T-cell (primary cell): Measurements from ENCODE around the gene KMT2E. TPM values are rescaled to one million over a fixed set of nuclear protein-coding genes. Genes with fewer than 3 reads are reported as not detected.
A peak's percentile ranks its signal among the peaks of the same experiment; 100 is the strongest.

Experiments used
- ATAC-seq, 4 experiments: fragments of 200-7000 bp in 3 of 4; fragments of 150-1000 bp in 1 of 4; cut with Tn5 transposase; replicated peaks in 1 of 4; 1 replicate in 3 of 4; 2 replicates in 1 of 4; pipeline ENCODE4 v1.10.0; 2021; ENCODE audit warnings: moderate library complexity in 3 of 4, mild to moderate bottlenecking in 2 of 4, moderate number of reproducible peaks in 1 of 4
- CTCF ChIA-PET, 2 donors: fragments of 300-600 bp; sonication (Branson Sonifier 250); formaldehyde crosslinking; loops; one replicate each; lab custom pipeline; 2022; ENCODE audit warnings: antibody characterized with exemption in 2 of 2; lab: Charles Lee
- POLR2A ChIA-PET, 2 donors: fragments of 300-600 bp; sonication (Branson Sonifier 250); formaldehyde crosslinking; loops; one replicate each; lab custom pipeline; 2022; ENCODE audit warnings: antibody characterized with exemption in 2 of 2; lab: Charles Lee
- DNase-seq, 35 experiments: peaks; one replicate each; pipeline versions ENCODE4 v3.0.0 to v3.0.0-alpha.2; 2013 to 2023
- H3K27ac ChIP-seq: one replicate; pipeline ENCODE4 v1.5.1; 2013; ENCODE audit warnings: low read length
- H3K27me3 ChIP-seq, 2 experiments: replicated peaks in 1 of 2; 1 replicate in 1 of 2; 2 replicates in 1 of 2; pipeline versions ENCODE4 v1.6.1 to v1.7.0; 2013; ENCODE audit warnings: low read length in 1 of 2, mixed read lengths in 1 of 2; ENCODE audit not compliant: control insufficient read depth in 2 of 2, insufficient read depth in 2 of 2; ENCODE audit errors: extremely low read depth in 1 of 2
- H3K36me3 ChIP-seq, 2 donors: 1 replicate in 1 of 2; 2 replicates in 1 of 2; pipeline versions ENCODE4 v1.6.1 to v1.7.0; 2013; ENCODE audit warnings: low read length in 1 of 2; ENCODE audit not compliant: control insufficient read depth in 2 of 2, insufficient read depth in 1 of 2; ENCODE audit errors: extremely low read depth in 1 of 2
- H3K4me1 ChIP-seq, 2 experiments: 1 replicate in 1 of 2; 2 replicates in 1 of 2; pipeline versions ENCODE4 v1.6.1 to v1.7.0; 2013; ENCODE audit warnings: low read length in 2 of 2, mixed read lengths in 1 of 2; ENCODE audit not compliant: insufficient read depth in 2 of 2, control insufficient read depth in 1 of 2; ENCODE audit errors: extremely low read depth in 1 of 2
- H3K4me3 ChIP-seq, 2 donors: 1 replicate in 1 of 2; 2 replicates in 1 of 2; pipeline versions ENCODE4 v1.5.1 to v1.7.0; 2013; ENCODE audit warnings: mild to moderate bottlenecking in 2 of 2, low read length in 1 of 2, moderate library complexity in 1 of 2; ENCODE audit not compliant: control insufficient read depth in 1 of 2; ENCODE audit errors: extremely low read depth in 1 of 2
- H3K9me3 ChIP-seq: 2 replicates; pipeline ENCODE4 v1.7.0; 2013
- H3K27ac Mint-ChIP-seq, 2 donors: one replicate each; pipeline ENCODE4 v1.8.0; 2020 to 2021; ENCODE audit warnings: mild to moderate bottlenecking in 2 of 2, mixed read lengths in 2 of 2
- H3K27me3 Mint-ChIP-seq, 2 donors: one replicate each; pipeline ENCODE4 v1.8.0; 2021 to 2022; ENCODE audit warnings: mixed read lengths in 2 of 2
- H3K36me3 Mint-ChIP-seq: one replicate; pipeline ENCODE4 v1.8.0; 2021; ENCODE audit warnings: mixed read lengths
- H3K4me1 Mint-ChIP-seq, 3 donors: one replicate each; pipeline ENCODE4 v1.8.0; 2020 to 2022; ENCODE audit warnings: mixed read lengths in 3 of 3, mild to moderate bottlenecking in 1 of 3
- H3K4me3 Mint-ChIP-seq, 3 donors: one replicate each; pipeline ENCODE4 v1.8.0; 2020 to 2022; ENCODE audit warnings: mild to moderate bottlenecking in 3 of 3, mixed read lengths in 3 of 3, moderate library complexity in 3 of 3
- H3K9me3 Mint-ChIP-seq, 3 donors: one replicate each; pipeline ENCODE4 v1.8.0; 2020 to 2022; ENCODE audit warnings: mixed read lengths in 3 of 3
- WGBS: methylation state at CpG from one replicate; pipeline ENCODE4 v1.1.5; 2013; ENCODE audit warnings: missing lambda C conversion rate; ENCODE audit not compliant: insufficient coverage; 5-methylcytosine and 5-hydroxymethylcytosine counted together
- total RNA-seq, 35 experiments: library from RNA in 6 of 35; stranded (reverse) in 6 of 35; fragments of 120-200 nt in 1 of 35; gene quantifications; one replicate each; pipeline versions ENCODE4 v1.2.1 to v1.2.4 and lab custom pipeline; 2013 to 2026

Gene KMT2E
- total RNA-seq, 5 donors from 2014 or later (not counting 1 experiment from before 2014, with no cell fraction given), result 164 to 260 (median 169) TPM

GRCh38 chr7:105011831-105012502, 2.0 kb upstream of the KMT2E start:
- WGBS, result 0% methylated on average over 1 of the region's 21 CpGs
- H3K36me3 Mint-ChIP-seq, result peaks cover 30% of the 10 kb centered on the region

GRCh38 chr7:105012503-105013220, 1.3 kb upstream of the KMT2E start:
- Mint-ChIP-seq H3K4me1 (peaks cover 41 to 58% (median 46%) of the 10 kb centered on the region in 3 donors), H3K27ac (peak overlapping the region; percentile 100), H3K36me3 (peaks cover 30% of the 10 kb centered on the region), H3K4me3 (peak overlapping the region; percentile 97 to 100 (median 100)), H3K27me3 (no peaks in the 10 kb centered on the region), H3K9me3 (no peaks in the 10 kb centered on the region)
- ChIA-PET CTCF (interaction anchor here (0.6 to 8.8 kb wide), 8 partner anchors 14 to 49 kb away, joined by 3 to 196 read pairs (median 4); no protein-coding TSS in a partner anchor), POLR2A (interaction anchor here (0.5 to 14.0 kb wide), 11 partner anchors 11 to 519 kb away, joined by 3 to 266 read pairs (median 5); partner anchors contain the start of gene RINT1 (in 1 of the 2))
- H3K36me3 ChIP-seq, result peaks cover 0 to 3% of the 10 kb centered on the region in 2 donors
- H3K9me3 ChIP-seq, result no peaks in the 10 kb centered on the region
- H3K4me3 ChIP-seq, result peak overlapping the region; percentile 79 to 88
- no peaks in the 10 kb centered on the region for H3K27me3 ChIP-seq
- ATAC-seq, result peak; percentile 74 to 78 (median 74)
- peak; percentile 99 to 100 (median 99) for DNase-seq
- H3K4me1 ChIP-seq, result peaks cover 18 to 30% of the 10 kb centered on the region in 2 experiments
- peak overlapping the region; percentile 98 for H3K27ac ChIP-seq
- 0% methylated on average over 47 of the region's 54 CpGs for WGBS

More at GRCh38 chr7:105011831-105012502, 2.0 kb upstream of the KMT2E start:
- Histone ChIP-seq H3K4me1 (peaks cover 25 to 30% of the 10 kb centered on the region in 2 experiments), H3K4me3 (peak overlapping the region; percentile 79 to 88), H3K9me3 (no peaks in the 10 kb centered on the region), H3K27me3 (no peaks in the 10 kb centered on the region), H3K27ac (peak overlapping the region; percentile 98), H3K36me3 (peaks cover 0 to 7% of the 10 kb centered on the region in 2 donors)
- Mint-ChIP-seq H3K4me1 (peaks cover 38 to 57% (median 45%) of the 10 kb centered on the region in 3 donors), H3K27me3 (no peaks in the 10 kb centered on the region), H3K9me3 (no peaks in the 10 kb centered on the region), H3K27ac (peak overlapping the region; percentile 100), H3K4me3 (peak overlapping the region; percentile 97 to 100 (median 100))
- POLR2A ChIA-PET, result interaction anchor here (0.5 to 14.0 kb wide), 10 partner anchors 8 to 1138 kb away, joined by 3 to 266 read pairs (median 8); no protein-coding TSS in a partner anchor
- DNase-seq, result peak in 14 of 35 experiments; percentile 14 to 50 (median 22)
- CTCF ChIA-PET, result interaction anchor here (0.6 to 4.2 kb wide), 5 partner anchors 19 to 47 kb away, joined by 3 to 92 read pairs (median 5); no protein-coding TSS in a partner anchor
- ATAC-seq, result no peak

- POLR2A ChIA-PET, result interaction anchor here (0.6 to 14.0 kb wide), 10 partner anchors 13 to 518 kb away, joined by 3 to 266 read pairs (median 6); partner anchors contain the start of gene RINT1 (in 1 of the 2)
- CTCF ChIA-PET, result interaction anchor here in 1 of 2 donors (0.6 to 8.8 kb wide), 6 partner anchors 13 to 48 kb away, joined by 3 to 196 read pairs (median 3); no protein-coding TSS in a partner anchor
- no peaks in the 10 kb centered on the region for H3K27me3 Mint-ChIP-seq
- no peaks in the 10 kb centered on the region for H3K9me3 Mint-ChIP-seq
- peak overlapping the region; percentile 97 to 100 (median 100) for H3K4me3 Mint-ChIP-seq
- WGBS, result 0% methylated on average over 31 of the region's 39 CpGs
- H3K36me3 Mint-ChIP-seq, result peaks cover 26% of the 10 kb centered on the region
- Histone ChIP-seq H3K27ac (peak overlapping the region; percentile 98), H3K9me3 (no peaks in the 10 kb centered on the region), H3K4me3 (peak overlapping the region; percentile 79 to 88), H3K27me3 (no peaks in the 10 kb centered on the region), H3K36me3 (peaks cover 0 to under 1% of the 10 kb centered on the region in 2 donors), H3K4me1 (peaks cover 14 to 32% of the 10 kb centered on the region in 2 experiments)
- H3K4me1 Mint-ChIP-seq, result peaks cover 41 to 55% (median 44%) of the 10 kb centered on the region in 3 donors
- ATAC-seq (peak; percentile 59 to 72 (median 70)), DNase-seq (peak; percentile 89 to 97 (median 94))
- peak overlapping the region; percentile 100 for H3K27ac Mint-ChIP-seq
These were observed 687 bp upstream of the KMT2E start for GRCh38 chr7:105013221-105013815.

- ATAC-seq, result no peak
- H3K4me3 ChIP-seq, result peak overlapping the region; percentile 79 to 88
- H3K4me1 Mint-ChIP-seq, result peaks cover 36 to 47% (median 42%) of the 10 kb centered on the region in 3 donors
- no peaks in the 10 kb centered on the region for H3K9me3 ChIP-seq
- peak overlapping the region; percentile 100 for H3K27ac Mint-ChIP-seq
- 1% methylated on average over 11 of the region's 22 CpGs for WGBS
- peak; percentile 10 to 59 (median 43) for DNase-seq
- H3K27me3 ChIP-seq, result no peaks in the 10 kb centered on the region
- peak overlapping the region; percentile 97 to 100 (median 100) for H3K4me3 Mint-ChIP-seq
- H3K9me3 Mint-ChIP-seq, result no peaks in the 10 kb centered on the region
- ChIA-PET CTCF (interaction anchor here (0.6 to 8.8 kb wide), 5 partner anchors 11 to 474 kb away, joined by 4 to 196 read pairs (median 6); no protein-coding TSS in a partner anchor), POLR2A (interaction anchor here (0.5 to 14.0 kb wide), 21 partner anchors 8 to 517 kb away, joined by 3 to 266 read pairs (median 5); partner anchors contain the start of gene RINT1 (in 1 of the 2))
- H3K27ac ChIP-seq, result peak overlapping the region; percentile 98
- peaks cover 6 to 34% of the 10 kb centered on the region in 2 experiments for H3K4me1 ChIP-seq
- no peaks in the 10 kb centered on the region for H3K36me3 ChIP-seq
- peaks cover 21% of the 10 kb centered on the region for H3K36me3 Mint-ChIP-seq
- no peaks in the 10 kb centered on the region for H3K27me3 Mint-ChIP-seq
These were observed 836 bp downstream of the KMT2E start for GRCh38 chr7:105014693-105015389.

- no peaks in the 10 kb centered on the region for H3K27me3 Mint-ChIP-seq
- H3K9me3 Mint-ChIP-seq, result no peaks in the 10 kb centered on the region
- Histone ChIP-seq H3K4me1 (peaks cover 10 to 31% of the 10 kb centered on the region in 2 experiments), H3K9me3 (no peaks in the 10 kb centered on the region), H3K27ac (peak overlapping the region; percentile 98), H3K27me3 (no peaks in the 10 kb centered on the region), H3K36me3 (no peaks in the 10 kb centered on the region), H3K4me3 (peak overlapping the region; percentile 79 to 88)
- ATAC-seq, result no peak
- POLR2A ChIA-PET, result interaction anchor here (0.5 to 14.0 kb wide), 25 partner anchors 8 to 1711 kb away, joined by 3 to 266 read pairs (median 5); partner anchors contain the start of gene RINT1 (in 1 of the 2)
- peak in 20 of 35 experiments; percentile 10 to 56 (median 28) for DNase-seq
- 0% methylated on average over 3 of the region's 10 CpGs for WGBS
- peaks cover 16% of the 10 kb centered on the region for H3K36me3 Mint-ChIP-seq
- H3K4me3 Mint-ChIP-seq, result peak overlapping the region; percentile 97 to 100 (median 100)
- CTCF ChIA-PET, result interaction anchor here (0.6 to 8.8 kb wide), 8 partner anchors 9 to 473 kb away, joined by 4 to 196 read pairs (median 6); no protein-coding TSS in a partner anchor
- peak overlapping the region; percentile 100 for H3K27ac Mint-ChIP-seq
- H3K4me1 Mint-ChIP-seq, result peaks cover 35 to 45% (median 41%) of the 10 kb centered on the region in 3 donors
These were observed 1.5 kb downstream of the KMT2E start for GRCh38 chr7:105015390-105015965.
